ENCODE data around the gene COA8.

DNA sequence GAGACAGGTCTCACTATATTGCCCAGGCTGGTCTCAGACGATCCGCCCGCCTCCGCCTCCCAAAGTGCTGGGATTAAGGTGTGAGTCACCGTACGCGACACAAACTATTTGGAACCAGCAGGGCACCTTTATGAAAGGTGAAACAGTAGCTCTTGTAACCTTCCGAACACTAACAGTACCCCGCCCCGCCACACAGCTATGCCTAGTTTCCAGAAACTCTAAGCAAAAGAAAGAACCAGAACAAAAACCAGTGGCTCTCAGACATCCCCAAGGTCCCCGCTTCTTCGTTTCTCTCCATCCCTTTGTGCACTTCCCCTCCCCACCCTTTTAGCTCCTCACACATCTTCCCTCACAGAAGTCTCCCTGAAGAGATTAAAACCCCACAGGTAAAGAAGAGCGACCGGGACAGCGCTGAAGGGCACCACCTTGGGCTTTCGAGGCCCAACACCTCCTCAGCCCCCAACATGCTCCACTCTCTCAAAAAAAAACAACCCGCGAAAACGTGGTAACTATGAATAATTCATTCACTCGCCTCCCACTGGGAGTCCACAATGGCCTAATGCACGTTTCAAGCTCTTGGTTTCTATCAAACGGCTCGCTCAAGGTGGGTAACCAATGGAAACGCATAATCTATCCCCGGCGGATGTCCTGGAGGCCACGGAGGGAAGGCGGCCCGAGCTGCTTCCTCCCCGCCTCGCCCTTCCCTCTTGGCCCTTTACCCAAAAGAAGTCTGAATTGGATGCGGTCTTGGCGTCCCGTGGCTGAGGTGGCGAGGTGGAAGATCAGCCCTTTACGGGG, 1.2 kb upstream of the COA8 start:
- TF ChIP-seq CTCF (IDR thresholded peaks at IDR 0.05; ENCODE audit: insufficient read depth, low read length): no peak
- TF ChIP-seq POLR2AphosphoS5 (IDR thresholded peaks at IDR 0.05; ENCODE audit: low read depth): no peak
- no peak for TF ChIP-seq GABPA (IDR thresholded peaks at IDR 0.05; ENCODE audit: low read depth)
